Frontal cortex (tissue), 4 donors: Measurements from ENCODE around the gene PRSS57. TPM values are rescaled to one million over a fixed set of nuclear protein-coding genes. Genes with fewer than 3 reads are reported as not detected.
"Not testable (repeated sequence)": the region's sequence is repeated elsewhere in the genome, so short reads cannot be mapped to it uniquely, and the experiment has no call there.

Experiments used
- DNase-seq, 2 donors: peaks; one replicate each; pipeline ENCODE4 v3.0.0; 2012; ENCODE audit warnings: low spot score in 2 of 2
- FAIRE-seq: peaks from 2 replicates; lab custom pipeline; 2012; peaks lifted over from hg19 to GRCh38; lab: Jason Lieb, UNC
- total RNA-seq: library from RNA; depleted of rRNA; stranded (reverse); fragments of >200 nt; gene quantifications from one replicate; pipeline ENCODE4 v1.2.3, GENCODE V29; 2014
- donor health status: control.
- donor health status: control.
- donor health status: control.

Gene PRSS57
- total RNA-seq, 1 donor from 2014 or later = not detected

GRCh38 chr19:677201-677600 is 18.1 kb downstream of the PRSS57 start:
- FAIRE-seq (no peak), DNase-seq (peak in 1 of 2 donors; percentile 69)

GRCh38 chr19:676339-677105 is 18.7 kb downstream of the PRSS57 start, which contains the start of gene FSTL3:
Gene FSTL3 (plus strand): TSS chr19:676392. CDS start chr19:676424, 32 bp downstream.
- DNase-seq (no peak), FAIRE-seq (no peak)

GRCh38 chr19:676007-676338 is 19.3 kb downstream of the PRSS57 start:
- no peak for FAIRE-seq
- no peak for DNase-seq

GRCh38 chr19:674282-675151 is 20.7 kb downstream of the PRSS57 start:
- FAIRE-seq = no peak
- peak in 1 of 2 donors; percentile 66 for DNase-seq

GRCh38 chr19:670609-671075 is 24.6 kb downstream of the PRSS57 start:
- DNase-seq = no peak
- no peak for FAIRE-seq

GRCh38 chr19:668675-669434 is 26.4 kb downstream of the PRSS57 start:
- not testable (repeated sequence) for FAIRE-seq, DNase-seq

- DNase-seq, FAIRE-seq: not testable (repeated sequence)
Measured at GRCh38 chr19:666985-667573, 28.2 kb downstream of the PRSS57 start.

GRCh38 chr19:664913-665443 is 30.3 kb downstream of the PRSS57 start:
- no peak for FAIRE-seq
- DNase-seq = peak; percentile 90 to 93

- FAIRE-seq = no peak
Measured at GRCh38 chr19:663682-664117, 31.6 kb downstream of the PRSS57 start.

GRCh38 chr19:662962-663681 is 32.1 kb downstream of the PRSS57 start, which contains the start of gene RNF126:
Gene RNF126 (minus strand): TSS chr19:663214. CDS start chr19:663121, 93 bp downstream.
- no peak for FAIRE-seq
- peak; percentile 99 for DNase-seq

More at GRCh38 chr19:663682-664117, 31.6 kb downstream of the PRSS57 start:
- no peak for DNase-seq

- DNase-seq (no peak), FAIRE-seq (no peak)
Measured at GRCh38 chr19:662207-662961, 32.9 kb downstream of the PRSS57 start.

GRCh38 chr19:661427-662196 is 33.6 kb downstream of the PRSS57 start:
- no peak for DNase-seq
- FAIRE-seq = no peak

GRCh38 chr19:660793-661426 is 34.3 kb downstream of the PRSS57 start:
- FAIRE-seq = no peak
- DNase-seq = no peak

GRCh38 chr19:658916-659839 is 36.1 kb downstream of the PRSS57 start:
- FAIRE-seq (no peak), DNase-seq (no peak)

- no peak for FAIRE-seq
- no peak for DNase-seq
Measured at GRCh38 chr19:658059-658839, 37.0 kb downstream of the PRSS57 start.
